GM18517 (cell line): ENCODE results near the gene GAPDHS.

Source experiments
- ATAC-seq: cut with Tn5 transposase; IDR thresholded peaks from one replicate; pipeline ENCODE4 v1.9.1; 2021; ENCODE audit warnings: mild to moderate bottlenecking, moderate library complexity; ENCODE audit not compliant: unreplicated experiment

The GAPDHS gene

DNA sequence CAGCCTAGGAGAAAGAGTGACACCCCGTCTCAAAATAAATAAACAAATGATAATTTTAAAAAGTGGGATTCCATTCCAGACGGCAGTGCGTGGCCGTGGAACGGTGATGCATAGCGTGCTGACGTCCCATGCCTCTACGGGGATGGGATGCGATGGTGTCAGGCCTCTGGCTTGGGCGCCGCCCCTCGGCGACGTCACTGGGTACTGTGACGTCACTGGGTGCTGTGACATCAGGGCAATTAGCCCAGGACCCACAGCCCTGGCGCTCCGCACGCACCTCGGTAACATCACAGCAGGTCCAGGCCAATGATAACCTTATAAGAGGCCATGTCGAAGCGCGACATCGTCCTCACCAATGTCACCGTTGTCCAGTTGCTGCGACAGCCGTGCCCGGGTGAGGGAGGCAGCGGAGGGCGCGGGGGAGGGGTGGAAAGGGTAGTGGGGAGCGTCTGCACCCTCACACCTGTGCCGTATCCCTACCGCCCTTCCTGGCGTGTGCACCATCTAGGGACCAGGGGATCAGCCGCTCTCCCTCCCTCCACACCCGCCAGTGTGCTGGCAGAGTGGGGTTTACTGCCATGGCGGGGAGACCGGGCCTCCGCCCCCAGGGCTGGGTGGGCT lies at the start of gene GAPDHS:
GAPDHS (plus strand) TSS at position 256 of the 621 bp plus-strand sequence; CDS start at position 328, 72 bp downstream.
- ATAC-seq, result no peak

GRCh38 chr19:35484252-35485036 lies 48.8 kb upstream of the GAPDHS start:
- peak; percentile 69 for ATAC-seq

- no peak for ATAC-seq
These were observed 47.0 kb upstream of the GAPDHS start for GRCh38 chr19:35486268-35486708.

- no peak for ATAC-seq
These were observed 45.5 kb upstream of the GAPDHS start for GRCh38 chr19:35487656-35488182.

DNA sequence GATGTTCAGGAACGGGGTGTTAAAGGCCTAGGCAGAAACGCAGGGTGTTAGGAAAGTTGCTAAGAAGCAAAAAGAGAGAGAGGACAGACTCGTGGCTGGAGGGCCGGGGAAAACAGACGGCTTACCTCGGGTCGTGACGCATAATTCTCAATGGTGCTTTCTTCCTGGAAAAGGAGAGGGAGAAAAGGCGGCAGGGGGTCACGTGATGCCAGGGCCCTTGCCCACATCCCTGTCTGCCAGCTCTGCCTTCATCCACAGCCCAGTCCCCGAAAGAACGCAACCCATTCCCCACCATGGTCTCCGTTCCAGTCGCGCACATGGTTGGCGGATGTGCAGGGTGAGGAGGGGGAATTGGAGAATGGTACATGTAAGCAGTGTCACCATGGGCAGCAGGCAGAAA lies 44.6 kb upstream of the GAPDHS start:
- ATAC-seq, result no peak

DNA sequence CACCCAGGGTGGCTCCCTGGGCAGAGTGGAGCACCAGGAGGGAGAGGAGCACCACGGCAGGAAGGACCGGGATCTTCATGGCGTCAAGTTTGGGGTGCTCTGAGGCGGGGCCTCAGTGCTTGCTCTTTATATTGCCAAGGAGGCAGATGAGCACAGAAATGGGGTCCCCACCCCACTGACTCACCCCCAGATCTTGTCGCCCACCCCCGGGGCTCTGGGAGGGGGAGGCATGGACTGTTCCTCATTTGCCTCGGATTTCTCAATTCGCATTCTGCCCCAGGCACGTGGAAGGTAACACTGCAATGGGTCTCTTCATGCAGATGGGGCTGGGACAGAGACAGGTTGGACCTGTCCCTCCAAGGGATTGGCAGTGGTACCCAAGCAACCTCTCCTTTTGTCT lies 42.9 kb upstream of the GAPDHS start, which contains the start of gene KRTDAP:
KRTDAP (minus strand) TSS at position 101 of the 400 bp plus-strand sequence; CDS start at position 79, 22 bp downstream.
- ATAC-seq, result no peak

DNA sequence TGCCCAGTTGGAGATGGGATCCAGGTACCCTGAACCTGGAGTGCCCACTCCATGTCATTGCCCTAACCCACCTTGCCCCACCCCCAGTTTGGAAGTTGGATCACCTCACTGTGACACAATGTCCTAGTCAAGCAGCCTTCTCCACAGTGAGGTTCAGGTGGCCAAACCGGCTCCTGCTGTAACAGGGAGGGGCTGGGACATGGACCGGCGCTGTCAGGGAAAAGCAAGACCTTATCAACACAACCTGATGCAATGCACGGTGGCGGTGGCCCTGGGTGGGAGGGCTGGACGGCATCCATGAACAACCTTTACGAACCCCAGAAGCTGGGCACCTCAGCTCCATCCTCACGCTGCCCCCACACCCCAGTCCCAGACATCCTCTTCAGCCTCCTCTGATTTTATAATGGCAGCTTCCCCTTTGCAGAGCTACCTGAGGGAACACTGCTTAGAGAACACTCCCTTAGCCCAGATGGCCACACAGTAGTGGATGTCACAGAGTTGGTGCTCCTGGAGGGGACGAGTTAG lies 41.4 kb upstream of the GAPDHS start:
- no peak for ATAC-seq

- ATAC-seq, result no peak
These were observed 39.3 kb upstream of the GAPDHS start for GRCh38 chr19:35493971-35494370.

DNA sequence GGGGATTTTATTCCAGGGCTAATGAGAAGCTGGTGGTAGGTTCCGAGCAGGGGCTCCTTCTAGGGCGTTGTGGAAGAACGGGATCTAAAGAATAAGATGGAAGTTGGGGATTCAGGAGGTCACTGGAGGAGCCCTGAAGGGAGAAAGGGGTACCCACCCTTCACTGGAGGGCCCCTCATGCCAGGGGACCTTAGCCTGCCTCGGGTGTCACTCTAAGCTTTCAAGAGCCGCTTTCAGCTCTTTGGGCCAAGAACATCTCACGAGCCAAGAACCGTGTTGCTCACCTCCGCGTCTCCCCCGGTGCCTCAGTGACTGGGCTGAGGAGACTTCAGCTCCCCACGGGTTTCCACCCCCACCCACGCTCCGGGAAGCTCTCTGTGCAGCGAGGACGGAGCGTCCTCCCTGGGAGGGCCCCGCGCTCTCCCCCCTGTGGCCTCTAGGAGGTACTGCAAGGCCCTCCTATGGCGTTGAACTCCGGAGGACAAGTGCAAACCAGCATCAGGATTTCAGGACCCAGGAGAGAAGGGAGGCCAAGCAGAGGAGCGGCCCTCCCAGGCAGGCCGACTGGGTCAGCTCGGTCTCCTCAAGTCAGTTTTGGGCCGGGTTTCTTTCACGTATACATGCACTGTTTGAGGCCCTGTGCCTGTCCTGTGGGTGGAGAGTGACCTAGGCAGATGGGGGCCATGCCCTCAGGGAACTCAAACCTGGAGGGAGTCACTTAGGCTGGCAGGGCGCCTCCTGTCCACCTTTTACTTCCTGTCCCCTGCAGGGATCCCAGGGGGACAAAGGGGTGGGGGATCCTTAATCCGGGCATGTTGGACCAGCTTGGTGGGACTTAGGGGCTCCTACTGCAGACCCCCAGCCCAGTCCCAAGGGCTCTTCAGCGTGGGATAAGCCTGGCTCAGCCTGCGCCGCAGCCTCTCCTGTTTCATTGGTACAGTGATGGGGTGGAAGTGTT lies 37.9 kb upstream of the GAPDHS start:
- ATAC-seq, result no peak

- ATAC-seq, result no peak
These were observed 35.9 kb upstream of the GAPDHS start for GRCh38 chr19:35497406-35497805.

DNA sequence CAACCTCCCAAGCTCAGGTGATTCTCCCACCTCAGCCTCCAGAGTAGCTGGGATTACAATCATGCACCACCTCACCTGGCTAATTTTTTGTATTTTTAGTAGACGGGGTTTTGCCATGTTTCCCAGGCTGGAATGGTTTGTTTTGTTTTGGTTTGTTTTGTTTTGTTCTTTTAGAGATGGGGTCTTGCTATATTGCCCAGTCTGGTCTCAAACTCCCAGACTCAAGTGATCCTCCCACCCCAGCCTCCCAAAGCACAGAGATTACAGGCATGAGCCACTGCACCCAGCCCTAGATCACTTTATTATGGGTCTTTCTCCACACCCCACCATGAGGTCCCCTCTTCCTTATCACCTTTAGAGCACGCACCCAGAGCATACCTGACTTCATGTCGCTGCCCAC lies 35.0 kb upstream of the GAPDHS start:
- ATAC-seq, result no peak

DNA sequence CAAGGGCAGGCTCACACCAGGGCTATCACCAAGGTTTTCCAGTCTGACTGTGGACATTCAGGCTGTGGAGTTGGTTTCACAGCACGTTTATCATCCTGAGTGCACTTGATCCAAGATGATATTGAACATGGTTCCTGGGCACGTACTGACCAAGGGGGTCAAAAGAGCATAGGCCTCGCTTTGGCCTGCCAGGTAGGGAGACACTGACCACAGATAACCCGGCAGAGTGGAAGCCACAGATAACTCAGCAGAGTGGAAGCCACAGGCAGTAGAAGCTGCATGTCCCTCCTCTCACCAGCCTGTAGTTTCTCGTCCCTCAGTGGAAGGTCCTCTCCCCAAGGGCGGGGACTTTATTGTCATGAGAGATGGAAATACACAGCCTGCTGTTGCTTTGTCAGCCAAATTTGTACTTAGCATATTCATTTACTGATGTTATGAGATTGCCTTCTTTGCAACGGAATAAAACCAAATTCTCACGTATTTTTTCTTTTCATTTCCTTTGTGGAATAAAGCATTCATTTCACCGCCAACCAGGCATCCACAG lies 34.2 kb upstream of the GAPDHS start:
- ATAC-seq, result no peak

GRCh38 chr19:35500611-35501010 lies 32.6 kb upstream of the GAPDHS start:
- ATAC-seq, result no peak

- no peak for ATAC-seq
These were observed 31.6 kb upstream of the GAPDHS start for GRCh38 chr19:35501684-35502083.

DNA sequence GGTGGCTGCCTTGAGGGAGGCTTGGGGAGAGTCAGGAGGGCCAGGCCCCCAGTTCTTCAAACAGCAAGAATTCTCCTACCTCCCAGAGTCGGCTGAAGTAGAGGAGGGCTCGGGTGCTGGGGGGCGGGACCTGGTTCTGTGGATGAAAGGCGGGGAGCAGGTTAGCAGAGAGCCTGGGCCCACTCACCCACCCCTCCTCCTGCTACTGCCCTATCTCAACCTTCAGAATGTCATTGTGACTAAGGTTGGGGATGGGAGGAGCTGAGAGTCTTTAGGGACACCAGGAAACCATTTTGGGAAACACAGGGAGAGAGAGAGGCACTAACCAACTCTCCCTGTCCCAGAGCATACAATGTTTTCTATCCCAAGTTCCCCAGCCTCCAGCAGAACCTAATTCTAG lies 30.5 kb upstream of the GAPDHS start:
- no peak for ATAC-seq

DNA sequence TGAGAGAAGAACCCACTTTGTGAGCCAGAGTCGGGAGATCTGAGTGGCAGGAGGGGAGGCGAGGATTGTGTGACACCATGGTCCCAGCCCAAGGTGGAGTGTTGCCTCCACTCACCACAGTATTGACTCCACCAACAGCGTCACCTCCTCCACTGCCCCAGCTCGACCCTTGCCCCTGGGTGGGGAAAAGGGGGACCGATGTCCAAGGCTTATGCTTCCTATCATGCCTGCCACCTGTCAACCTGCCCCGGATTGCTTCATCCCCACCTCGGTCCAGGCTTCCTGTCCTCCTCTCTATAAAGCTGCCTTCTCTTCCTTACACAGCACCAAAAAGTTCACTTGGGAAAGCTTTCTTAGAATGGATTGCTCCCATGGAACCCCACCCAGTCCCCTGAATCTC lies 27.2 kb upstream of the GAPDHS start:
- ATAC-seq, result no peak

- no peak for ATAC-seq
These were observed 25.7 kb upstream of the GAPDHS start for GRCh38 chr19:35507561-35507960.

- ATAC-seq, result no peak
These were observed 25.1 kb upstream of the GAPDHS start for GRCh38 chr19:35508129-35508528.

DNA sequence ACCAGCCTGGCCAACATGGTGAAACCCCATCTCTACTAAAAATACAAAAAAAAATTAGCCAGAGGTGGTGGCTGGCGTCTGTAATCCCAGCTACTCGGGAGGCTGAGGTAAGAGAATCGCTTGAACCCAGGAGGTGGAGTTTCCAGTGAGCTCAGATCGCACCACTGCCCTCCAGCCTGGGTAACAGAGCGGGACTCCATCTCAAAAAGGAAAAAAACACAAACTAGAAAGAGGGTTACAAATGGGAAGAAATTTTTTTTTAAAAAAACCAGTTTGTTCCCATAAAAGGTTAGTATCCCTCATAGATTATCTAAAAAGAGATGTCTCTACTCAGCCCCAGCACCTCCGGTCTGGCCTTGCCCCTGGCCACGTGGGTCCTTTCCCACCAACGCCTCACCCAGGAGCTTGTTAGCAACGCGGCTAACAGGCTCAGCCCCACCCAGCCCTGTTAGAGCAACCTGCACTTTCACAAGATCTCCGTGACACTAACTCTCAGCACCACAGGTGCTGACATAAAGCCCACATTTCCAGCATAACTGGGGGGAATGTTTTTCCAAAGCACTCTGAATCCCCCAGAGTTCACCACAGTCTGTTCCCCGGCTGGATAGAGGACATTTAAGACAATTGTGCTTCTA lies 24.1 kb upstream of the GAPDHS start:
- no peak for ATAC-seq
